GM12891 (cell line): ENCODE results near the gene SYT1.

ENCODE experiments used
- PAX5 ChIP-seq: IDR thresholded peaks from 2 replicates; pipeline ENCODE4 v1.6.1; 2011; ENCODE audit warnings: low read length, moderate library complexity, mild to moderate bottlenecking; ENCODE audit not compliant: insufficient read depth, severe bottlenecking
- POLR2A ChIP-seq: IDR thresholded peaks from 2 replicates; pipeline ENCODE4 v1.6.1; 2011; ENCODE audit warnings: low read depth, low read length, control low read depth
- POLR2AphosphoS5 ChIP-seq: IDR thresholded peaks from 2 replicates; pipeline ENCODE4 v1.6.1; 2011; ENCODE audit warnings: low read depth, low read length, control low read depth
- SPI1 ChIP-seq: IDR thresholded peaks from 2 replicates; pipeline ENCODE4 v1.6.1; 2011; ENCODE audit warnings: low read depth, low read length, control low read depth
- TAF1 ChIP-seq: IDR thresholded peaks from 2 replicates; pipeline ENCODE4 v1.6.1; 2011; ENCODE audit warnings: low read depth, low read length, control low read depth

DNA sequence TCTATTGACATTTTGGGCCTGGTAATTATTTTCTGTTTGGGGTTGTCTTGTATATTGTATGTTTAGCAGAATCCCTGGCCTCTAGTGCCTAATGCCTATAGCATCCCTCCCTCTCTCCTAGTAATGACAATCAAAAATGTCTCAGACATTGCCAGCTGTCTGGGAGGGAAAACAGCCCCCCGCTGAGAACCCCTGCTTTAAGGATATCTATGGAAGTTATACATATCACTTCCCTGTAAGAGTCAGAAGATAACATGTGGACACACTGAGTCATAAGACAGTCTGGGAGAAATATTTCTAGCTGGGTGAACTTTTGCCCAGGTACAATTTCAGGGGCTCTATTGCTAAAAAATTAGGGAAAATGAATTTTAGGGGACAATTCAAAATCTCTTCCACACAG is 571.2 kb downstream of the SYT1 start:
- TF ChIP-seq TAF1, result no peak
- no peak for TF ChIP-seq POLR2A
- no peak for TF ChIP-seq POLR2AphosphoS5
- TF ChIP-seq PAX5, result no peak
- no peak for TF ChIP-seq SPI1
